K562 (cell line): ENCODE data around the gene ANO6. TPM values are rescaled to one million over a fixed set of nuclear protein-coding genes. Genes with fewer than 3 reads are reported as not detected.

Experiments
- ARID1B ChIP-seq: fragments of 450-650 bp; IDR thresholded peaks from 2 replicates; pipeline ENCODE4 v1.6.1; 2016; ENCODE audit warnings: antibody characterized with exemption, mild to moderate bottlenecking, inconsistent platforms
- CBFA2T2 ChIP-seq: fragments of 450-650 bp; conservative IDR thresholded peaks from 2 replicates; pipeline ENCODE4 v1.6.1; 2017; ENCODE audit warnings: mild to moderate bottlenecking
- CBFA2T3 ChIP-seq: fragments of 450-650 bp; IDR thresholded peaks from 2 replicates; pipeline ENCODE4 v1.6.1; 2017
- CBFB ChIP-seq: sonication (generic); formaldehyde crosslinking; IDR thresholded peaks from 2 replicates; pipeline ENCODE4 v1.4.0; 2020; ENCODE audit warnings: mild to moderate bottlenecking, missing genetic modification reagents
- ESRRA ChIP-seq: fragments of 450-650 bp; IDR thresholded peaks from 2 replicates; pipeline ENCODE4 v1.6.1; 2014; ENCODE audit warnings: low read depth, mild to moderate bottlenecking, moderate library complexity, borderline replicate concordance
- FOXA3 ChIP-seq, 2 experiments: fragments of 450-650 bp in 1 of 2; sonication (generic) in 1 of 2; formaldehyde crosslinking; IDR thresholded peaks in 1 of 2; conservative IDR thresholded peaks in 1 of 2; 2 replicates each; pipeline versions ENCODE4 v1.4.0 to v1.8.0; 2020 to 2022; ENCODE audit warnings: mild to moderate bottlenecking in 2 of 2, missing genetic modification reagents in 1 of 2
- KDM1A ChIP-seq, 2 experiments: fragments of 450-650 bp; IDR thresholded peaks; 2 replicates each; pipeline ENCODE4 v1.6.1; 2016; ENCODE audit warnings: mild to moderate bottlenecking in 2 of 2
- MBD1 ChIP-seq: fragments of 250-450 bp; sonication (Bioruptor Pico); IDR thresholded peaks from 2 replicates; pipeline ENCODE4 v1.8.0; 2022; ENCODE audit warnings: inconsistent platforms
- MEIS2 ChIP-seq: fragments of 450-650 bp; IDR thresholded peaks from 2 replicates; pipeline ENCODE4 v1.6.1; 2014; ENCODE audit warnings: mild to moderate bottlenecking; ENCODE audit not compliant: partially characterized antibody
- NFE2 ChIP-seq: IDR thresholded peaks from 2 replicates; pipeline ENCODE4 v1.6.1; 2014; ENCODE audit warnings: antibody characterized with exemption, low read depth
- SMARCA4 ChIP-seq: fragments of 450-650 bp; IDR thresholded peaks from 2 replicates; pipeline ENCODE4 v1.6.1; 2016
- SOX6 ChIP-seq: fragments of 450-650 bp; IDR thresholded peaks from 2 replicates; pipeline ENCODE4 v1.6.1; 2014; ENCODE audit warnings: mild to moderate bottlenecking
- TCF3 ChIP-seq: sonication (generic); formaldehyde crosslinking; IDR thresholded peaks from 2 replicates; pipeline ENCODE4 v1.4.0; 2020; ENCODE audit warnings: mild to moderate bottlenecking, missing genetic modification reagents
- TFAP4 ChIP-seq: sonication (generic); formaldehyde crosslinking; IDR thresholded peaks from 2 replicates; pipeline ENCODE4 v1.8.0; 2022; ENCODE audit warnings: missing genetic modification reagents, mild to moderate bottlenecking, moderate library complexity, borderline replicate concordance
- ZNF41 ChIP-seq: fragments of 250-450 bp; sonication (Bioruptor Pico); conservative IDR thresholded peaks from 2 replicates; pipeline ENCODE4 v1.4.0; 2020; ENCODE audit warnings: mild to moderate bottlenecking
- ZNF830 ChIP-seq: fragments of 250-450 bp; sonication (Bioruptor Pico); IDR thresholded peaks from 2 replicates; pipeline ENCODE4 v1.5.0; 2021; ENCODE audit warnings: mild to moderate bottlenecking
- polyA plus RNA-seq, 8 experiments: library from polyadenylated mRNA; depleted of rRNA in 4 of 8; stranded (reverse) in 5 of 8; unstranded in 3 of 8; fragments of >200 nt; fragmentation: Nextera tagmentation in 2 of 8; fragmentation: Illumina TruSeq in 1 of 8; extraction: Ambion mirVana in 2 of 8; extraction: Trizol in 1 of 8; gene quantifications; 2 replicates each; pipeline versions ENCODE4 v1.2.1 to v1.2.3, GENCODE V29; 2011 to 2014; ENCODE audit warnings: inconsistent platforms in 1 of 8, missing spikeins in 1 of 8
- total RNA-seq, 7 experiments: library from RNA; depleted of rRNA in 6 of 7; stranded (reverse); fragments of >200 nt in 6 of 7; fragmentation: Illumina TruSeq in 2 of 7; extraction: Trizol in 2 of 7; gene quantifications; 2 replicates each; pipeline versions ENCODE4 v1.2.1 to v1.2.3, GENCODE V29; 2011 to 2021; ENCODE audit warnings: low replicate concordance in 1 of 7
- TF ChIP-seq, protein P1 (sequence below): sonication (generic); IDR thresholded peaks from 2 replicates; pipeline ENCODE4 v1.6.1; 2016
- TF ChIP-seq, protein P2 (sequence below): sonication (generic); formaldehyde crosslinking; IDR thresholded peaks from 2 replicates; pipeline ENCODE4 v1.5.0; 2020; ENCODE audit warnings: missing genetic modification reagents

Gene ANO6
- total and polyA plus RNA-seq, 9 of the 15 experiments (the other 6 are each of a cell fraction or from before 2014, with no cell fraction given), result 3.5 to 24.7 (median 20.3) TPM

DNA sequence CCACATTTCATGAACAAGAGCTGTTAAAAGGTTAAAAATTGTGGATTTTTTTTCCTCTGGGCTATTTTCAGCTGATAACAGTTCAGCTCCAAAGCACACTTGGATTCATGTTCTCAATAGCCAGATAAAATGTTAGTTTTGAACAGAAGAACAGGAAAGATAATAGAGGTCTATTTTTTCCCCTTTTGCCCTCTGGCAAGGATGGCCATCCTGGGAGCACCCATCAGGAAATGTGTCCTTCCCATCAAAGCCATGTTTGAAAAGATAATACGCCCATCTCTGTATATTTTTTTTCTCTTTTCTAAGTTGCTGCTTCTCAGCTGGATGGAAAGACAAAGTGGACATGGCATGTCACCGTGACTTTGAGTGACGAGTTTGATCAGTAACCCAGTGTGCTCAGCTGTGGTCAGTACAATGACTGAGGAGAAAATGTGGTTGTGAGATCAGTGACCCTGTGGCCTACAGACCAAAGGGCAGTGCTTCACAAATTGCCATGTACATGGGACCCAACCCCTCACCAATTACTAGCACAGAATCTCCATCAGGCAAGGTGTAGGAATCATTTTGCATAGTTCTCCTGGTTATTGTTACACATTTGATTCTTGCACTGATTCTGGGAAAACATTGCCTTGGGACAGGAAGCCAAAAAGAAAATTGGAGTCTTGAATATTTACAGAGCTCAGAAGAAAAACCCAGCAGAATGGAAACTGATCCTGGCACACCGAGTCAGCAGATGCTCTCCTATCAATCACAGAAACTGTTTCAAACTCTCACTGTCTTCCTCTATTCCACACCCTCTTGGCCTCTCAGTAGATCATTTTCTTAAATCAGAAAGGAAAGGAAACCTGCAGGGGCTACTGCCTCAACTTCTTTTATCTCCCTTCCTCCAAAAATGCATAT lies 64.3 kb downstream of the ANO6 start (continued):
- TF ChIP-seq SOX6 (0 out of 2 replicates have a peak, but pooled peaks have one; percentile 49), CBFA2T3 (peak; percentile 74), ZNF830 (CRISPR knock-in tag) (no peak), TCF3 (peak; percentile 68), FOXA3 (CRISPR knock-in tag; conservative IDR thresholded peaks at IDR 0.05 in 1 of 2, IDR thresholded peaks at IDR 0.05 in 1 of 2) (peak; percentile 53 to 78; a peak in 3 of 4 replicates), CBFB (CRISPR knock-in tag) (0 out of 2 replicates have a peak, but pooled peaks have one; percentile 38), SMARCA4 (peak; percentile 55), ARID1B (peak; percentile 61), ESRRA (peak; percentile 24; the same call in 1 of the 2 replicates), ZNF41 (no peak), KDM1A (IDR thresholded peaks at IDR 0.05) (peak; percentile 68 to 76; a peak in 3 of 4 replicates), NFE2 (peak; percentile 70), TFAP4 (CRISPR knock-in tag) (peak; percentile 64; the same call in 1 of the 2 replicates), CBFA2T2 (peak; percentile 58), MBD1 (no peak), MEIS2 (peak; percentile 89)
- TF ChIP-seq, protein P1, sequence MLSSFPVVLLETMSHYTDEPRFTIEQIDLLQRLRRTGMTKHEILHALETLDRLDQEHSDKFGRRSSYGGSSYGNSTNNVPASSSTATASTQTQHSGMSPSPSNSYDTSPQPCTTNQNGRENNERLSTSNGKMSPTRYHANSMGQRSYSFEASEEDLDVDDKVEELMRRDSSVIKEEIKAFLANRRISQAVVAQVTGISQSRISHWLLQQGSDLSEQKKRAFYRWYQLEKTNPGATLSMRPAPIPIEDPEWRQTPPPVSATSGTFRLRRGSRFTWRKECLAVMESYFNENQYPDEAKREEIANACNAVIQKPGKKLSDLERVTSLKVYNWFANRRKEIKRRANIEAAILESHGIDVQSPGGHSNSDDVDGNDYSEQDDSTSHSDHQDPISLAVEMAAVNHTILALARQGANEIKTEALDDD, result peak; percentile 43; the same call in 1 of the 2 replicates
- TF ChIP-seq, protein P2, sequence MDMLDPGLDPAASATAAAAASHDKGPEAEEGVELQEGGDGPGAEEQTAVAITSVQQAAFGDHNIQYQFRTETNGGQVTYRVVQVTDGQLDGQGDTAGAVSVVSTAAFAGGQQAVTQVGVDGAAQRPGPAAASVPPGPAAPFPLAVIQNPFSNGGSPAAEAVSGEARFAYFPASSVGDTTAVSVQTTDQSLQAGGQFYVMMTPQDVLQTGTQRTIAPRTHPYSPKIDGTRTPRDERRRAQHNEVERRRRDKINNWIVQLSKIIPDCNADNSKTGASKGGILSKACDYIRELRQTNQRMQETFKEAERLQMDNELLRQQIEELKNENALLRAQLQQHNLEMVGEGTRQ (CRISPR knock-in tag), result no peak
